ENCODE measurements around the gene MAP4.
A peak's percentile ranks its signal among the peaks of the same experiment; 100 is the strongest.

MAP4 gene

DNA sequence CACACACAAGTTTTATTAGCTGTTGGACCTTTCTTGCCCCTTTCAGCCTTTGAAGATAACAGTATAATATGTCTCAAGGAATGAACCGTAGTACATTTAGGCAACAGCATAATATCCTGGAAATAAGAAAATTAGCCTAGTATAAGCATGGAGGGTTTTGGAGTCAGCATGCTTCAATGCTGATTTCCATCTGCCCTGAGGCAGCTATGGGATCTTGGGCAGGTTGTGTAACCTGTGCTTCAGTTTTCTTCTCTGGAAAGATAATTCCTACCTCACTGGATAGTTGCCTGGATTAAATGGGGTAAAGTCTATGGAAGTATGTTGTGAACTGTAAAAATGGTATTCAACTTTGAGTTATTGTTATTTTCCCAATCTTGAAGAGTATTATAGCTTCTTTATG lies 211.6 kb downstream of the MAP4 start:
- TF ChIP-seq RAD21 (IDR thresholded peaks at IDR 0.05; ENCODE audit: low read depth) (no peak), CREB1 (IDR thresholded peaks at IDR 0.05; ENCODE audit: low read depth) (no peak), EGR1 (IDR thresholded peaks at IDR 0.05) (no peak), YY1 (IDR thresholded peaks at IDR 0.05; ENCODE audit: low read depth) (no peak), TAF1 (IDR thresholded peaks at IDR 0.05; ENCODE audit: low read depth) (no peak), EP300 (IDR thresholded peaks at IDR 0.05; ENCODE audit: borderline replicate concordance) (no peak), FOXM1 (IDR thresholded peaks at IDR 0.05; ENCODE audit: borderline replicate concordance, low read depth) (no peak), TCF12 (IDR thresholded peaks at IDR 0.05; ENCODE audit: low read depth) (no peak), CEBPB (IDR thresholded peaks at IDR 0.05) (no peak), TEAD4 (IDR thresholded peaks at IDR 0.05) (no peak)
- TF ChIP-seq, protein P1, sequence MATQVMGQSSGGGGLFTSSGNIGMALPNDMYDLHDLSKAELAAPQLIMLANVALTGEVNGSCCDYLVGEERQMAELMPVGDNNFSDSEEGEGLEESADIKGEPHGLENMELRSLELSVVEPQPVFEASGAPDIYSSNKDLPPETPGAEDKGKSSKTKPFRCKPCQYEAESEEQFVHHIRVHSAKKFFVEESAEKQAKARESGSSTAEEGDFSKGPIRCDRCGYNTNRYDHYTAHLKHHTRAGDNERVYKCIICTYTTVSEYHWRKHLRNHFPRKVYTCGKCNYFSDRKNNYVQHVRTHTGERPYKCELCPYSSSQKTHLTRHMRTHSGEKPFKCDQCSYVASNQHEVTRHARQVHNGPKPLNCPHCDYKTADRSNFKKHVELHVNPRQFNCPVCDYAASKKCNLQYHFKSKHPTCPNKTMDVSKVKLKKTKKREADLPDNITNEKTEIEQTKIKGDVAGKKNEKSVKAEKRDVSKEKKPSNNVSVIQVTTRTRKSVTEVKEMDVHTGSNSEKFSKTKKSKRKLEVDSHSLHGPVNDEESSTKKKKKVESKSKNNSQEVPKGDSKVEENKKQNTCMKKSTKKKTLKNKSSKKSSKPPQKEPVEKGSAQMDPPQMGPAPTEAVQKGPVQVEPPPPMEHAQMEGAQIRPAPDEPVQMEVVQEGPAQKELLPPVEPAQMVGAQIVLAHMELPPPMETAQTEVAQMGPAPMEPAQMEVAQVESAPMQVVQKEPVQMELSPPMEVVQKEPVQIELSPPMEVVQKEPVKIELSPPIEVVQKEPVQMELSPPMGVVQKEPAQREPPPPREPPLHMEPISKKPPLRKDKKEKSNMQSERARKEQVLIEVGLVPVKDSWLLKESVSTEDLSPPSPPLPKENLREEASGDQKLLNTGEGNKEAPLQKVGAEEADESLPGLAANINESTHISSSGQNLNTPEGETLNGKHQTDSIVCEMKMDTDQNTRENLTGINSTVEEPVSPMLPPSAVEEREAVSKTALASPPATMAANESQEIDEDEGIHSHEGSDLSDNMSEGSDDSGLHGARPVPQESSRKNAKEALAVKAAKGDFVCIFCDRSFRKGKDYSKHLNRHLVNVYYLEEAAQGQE (IDR thresholded peaks at IDR 0.05; ENCODE audit: low read depth): no peak
- TF ChIP-seq, protein P2, sequence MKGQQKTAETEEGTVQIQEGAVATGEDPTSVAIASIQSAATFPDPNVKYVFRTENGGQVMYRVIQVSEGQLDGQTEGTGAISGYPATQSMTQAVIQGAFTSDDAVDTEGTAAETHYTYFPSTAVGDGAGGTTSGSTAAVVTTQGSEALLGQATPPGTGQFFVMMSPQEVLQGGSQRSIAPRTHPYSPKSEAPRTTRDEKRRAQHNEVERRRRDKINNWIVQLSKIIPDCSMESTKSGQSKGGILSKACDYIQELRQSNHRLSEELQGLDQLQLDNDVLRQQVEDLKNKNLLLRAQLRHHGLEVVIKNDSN (IDR thresholded peaks at IDR 0.05): no peak
- TF ChIP-seq, protein P3, sequence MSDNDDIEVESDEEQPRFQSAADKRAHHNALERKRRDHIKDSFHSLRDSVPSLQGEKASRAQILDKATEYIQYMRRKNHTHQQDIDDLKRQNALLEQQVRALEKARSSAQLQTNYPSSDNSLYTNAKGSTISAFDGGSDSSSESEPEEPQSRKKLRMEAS (IDR thresholded peaks at IDR 0.05): no peak

DNA sequence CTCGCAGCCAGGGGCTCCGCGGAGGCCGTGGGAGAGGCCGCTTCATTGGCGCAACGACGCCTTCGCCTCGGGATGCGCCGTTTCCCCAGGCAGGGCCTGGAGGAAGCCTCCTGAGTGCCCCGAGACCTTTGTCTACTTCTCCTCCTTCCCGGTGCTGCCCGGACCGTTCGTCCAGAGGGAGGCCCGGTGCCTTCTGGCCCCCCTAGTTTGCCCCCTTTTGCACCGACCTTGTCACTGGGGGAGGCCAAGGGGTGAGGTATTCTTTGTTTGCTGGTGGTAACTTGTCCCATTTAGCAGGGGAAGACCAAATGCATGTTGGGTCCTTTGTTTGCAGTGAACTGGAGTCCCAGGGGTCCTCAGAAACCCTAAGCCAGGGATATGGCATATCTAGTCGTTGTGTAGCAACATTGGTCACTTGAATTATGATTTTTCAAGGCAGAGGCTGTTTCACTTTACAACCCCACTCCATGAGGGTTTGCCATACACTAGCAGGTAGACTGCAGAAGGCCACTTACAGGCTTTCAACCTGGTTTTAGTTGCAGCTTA lies 212.7 kb downstream of the MAP4 start:
- TF ChIP-seq RAD21 (IDR thresholded peaks at IDR 0.05; ENCODE audit: low read depth) (no peak), NFIC (IDR thresholded peaks at IDR 0.05) (no peak), FOXM1 (IDR thresholded peaks at IDR 0.05; ENCODE audit: borderline replicate concordance, low read depth) (no peak), EGR1 (IDR thresholded peaks at IDR 0.05) (no peak), ZBTB7A (IDR thresholded peaks at IDR 0.05; ENCODE audit: low read depth) (no peak), TCF12 (IDR thresholded peaks at IDR 0.05; ENCODE audit: low read depth) (no peak), TEAD4 (IDR thresholded peaks at IDR 0.05) (no peak), EP300 (IDR thresholded peaks at IDR 0.05; ENCODE audit: borderline replicate concordance) (no peak), YY1 (IDR thresholded peaks at IDR 0.05; ENCODE audit: low read depth) (no peak), CREB1 (IDR thresholded peaks at IDR 0.05; ENCODE audit: low read depth) (no peak), TAF1 (IDR thresholded peaks at IDR 0.05; ENCODE audit: low read depth) (no peak)
- TF ChIP-seq, protein P2 (IDR thresholded peaks at IDR 0.05): no peak

DNA sequence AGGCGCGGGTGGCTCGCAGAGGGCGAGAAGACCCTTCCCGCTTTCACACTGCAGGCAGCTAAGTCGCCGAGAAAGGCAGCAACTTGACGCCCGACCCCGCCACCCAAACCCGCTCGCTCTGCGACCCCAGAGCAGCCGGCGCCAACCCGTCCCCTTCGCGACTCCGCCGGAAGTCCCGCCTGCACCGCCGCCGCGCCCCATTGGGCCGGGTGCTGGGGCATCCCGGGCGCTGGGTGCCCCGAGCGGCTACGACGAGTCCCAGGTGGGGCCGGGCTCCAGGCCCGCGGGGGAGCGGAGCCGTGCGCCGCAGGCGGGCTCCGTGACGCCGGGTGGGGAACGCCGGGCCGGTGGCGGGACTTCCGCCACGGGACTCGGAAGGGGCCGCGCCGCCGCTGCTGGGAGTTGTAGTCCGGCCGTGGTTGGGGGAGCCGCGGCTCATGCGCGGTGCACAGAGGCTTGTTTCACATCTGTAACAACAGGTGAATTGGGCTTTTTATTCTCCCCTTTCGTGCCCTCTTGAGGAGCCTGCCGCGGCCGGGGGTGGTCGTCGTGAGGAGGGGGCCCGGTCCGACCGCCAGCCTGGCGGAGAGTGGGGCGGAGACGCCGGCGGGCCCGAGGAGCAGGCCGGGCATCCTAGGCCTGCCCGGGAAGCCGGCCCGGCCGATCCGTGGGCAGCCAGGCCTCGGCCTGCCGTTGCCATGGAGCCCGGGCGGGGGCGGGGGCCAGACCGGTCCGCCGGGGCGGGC lies 213.3 kb downstream of the MAP4 start, which contains the start of gene DHX30:
TSS of gene DHX30 (plus strand) at position 405 of the 746 bp plus-strand sequence. CDS start 7,546 bp downstream, outside the sequence.
- no peak for TF ChIP-seq RAD21 (IDR thresholded peaks at IDR 0.05; ENCODE audit: low read depth)
- TF ChIP-seq, protein P1 (IDR thresholded peaks at IDR 0.05; ENCODE audit: low read depth): no peak
- TF ChIP-seq, protein P3 (IDR thresholded peaks at IDR 0.05): 0 out of 2 replicates have a peak, but pooled peaks have one; percentile 8
- TF ChIP-seq, protein P2 (IDR thresholded peaks at IDR 0.05): peak; percentile 91
- no peak for TF ChIP-seq FOXM1 (IDR thresholded peaks at IDR 0.05; ENCODE audit: borderline replicate concordance, low read depth)
- TF ChIP-seq EGR1 (IDR thresholded peaks at IDR 0.05): peak; percentile 88
- TF ChIP-seq ZBTB7A (IDR thresholded peaks at IDR 0.05; ENCODE audit: low read depth): 0 out of 2 replicates have a peak, but pooled peaks have one; percentile 5
- peak; percentile 56; the same call in 1 of the 2 replicates for TF ChIP-seq TAF1 (IDR thresholded peaks at IDR 0.05; ENCODE audit: low read depth)
- TF ChIP-seq CREB1 (IDR thresholded peaks at IDR 0.05; ENCODE audit: low read depth): no peak
- TF ChIP-seq CEBPB (IDR thresholded peaks at IDR 0.05): no peak

Data from Ishikawa (cell line).